CD14-positive monocyte (primary cell): ENCODE measurements around the gene NFKBIZ. TPM values are rescaled to one million over a fixed set of nuclear protein-coding genes. Genes with fewer than 3 reads are reported as not detected.

Experiments used
- DNase-seq, 3 donors: peaks; one replicate each; pipeline ENCODE4 v3.0.0-alpha.2; 2011 to 2022
- H2AFZ ChIP-seq: 2 replicates; pipeline ENCODE4 v1.6.0; 2012; ENCODE audit warnings: mild to moderate bottlenecking, low read depth, low read length, inconsistent platforms; ENCODE audit not compliant: insufficient read depth, poor library complexity, severe bottlenecking
- H3K27ac ChIP-seq, 2 donors: 1 replicate in 1 of 2; 2 replicates in 1 of 2; pipeline ENCODE4 v1.5.1; 2012 to 2013; ENCODE audit warnings: low read length in 2 of 2, control low read depth in 1 of 2, inconsistent platforms in 1 of 2, low read depth in 1 of 2, mild to moderate bottlenecking in 1 of 2
- H3K27me3 ChIP-seq, 2 donors: one replicate each; pipeline versions ENCODE4 v1.6.0 to v1.6.1; 2011 to 2013; ENCODE audit warnings: low read length in 2 of 2; ENCODE audit not compliant: control insufficient read depth in 2 of 2, insufficient read depth in 2 of 2
- H3K36me3 ChIP-seq, 2 donors: replicated peaks in 1 of 2; 1 replicate in 1 of 2; 2 replicates in 1 of 2; pipeline versions ENCODE4 v1.5.1 to v1.6.1; 2012 to 2013; ENCODE audit warnings: low read length in 2 of 2, control low read depth in 1 of 2, inconsistent platforms in 1 of 2, mild to moderate bottlenecking in 1 of 2; ENCODE audit not compliant: insufficient read depth in 2 of 2, control insufficient read depth in 1 of 2
- H3K4me1 ChIP-seq, 2 donors: 1 replicate in 1 of 2; 2 replicates in 1 of 2; pipeline versions ENCODE4 v1.5.1 to v1.6.1; 2012 to 2013; ENCODE audit warnings: low read length in 2 of 2, control low read depth in 1 of 2, inconsistent platforms in 1 of 2, mild to moderate bottlenecking in 1 of 2, moderate library complexity in 1 of 2; ENCODE audit not compliant: insufficient read depth in 2 of 2, control insufficient read depth in 1 of 2
- H3K4me2 ChIP-seq: replicated peaks from 2 replicates; pipeline ENCODE3; 2012; ENCODE audit warnings: low read length, moderate library complexity, mild to moderate bottlenecking; ENCODE audit not compliant: poor library complexity, severe bottlenecking; ENCODE audit errors: extremely low read depth
- H3K4me3 ChIP-seq, 3 experiments: fragments of 200-600 bp in 1 of 3; sonication (generic) in 1 of 3; replicated peaks in 1 of 3; 1 replicate in 2 of 3; 2 replicates in 1 of 3; pipeline ENCODE4 v1.5.1; 2011 to 2013; ENCODE audit warnings: low read length in 3 of 3, mild to moderate bottlenecking in 3 of 3, control low read depth in 2 of 3, low read depth in 2 of 3, inconsistent platforms in 1 of 3, moderate library complexity in 1 of 3
- H3K79me2 ChIP-seq: 2 replicates; pipeline ENCODE4 v1.6.0; 2012; ENCODE audit warnings: mild to moderate bottlenecking, control low read depth, inconsistent platforms, low read length, moderate library complexity; ENCODE audit not compliant: insufficient read depth
- H3K9ac ChIP-seq: 2 replicates; pipeline ENCODE4 v1.6.0; 2017; ENCODE audit warnings: low read length, mild to moderate bottlenecking; ENCODE audit not compliant: insufficient read depth, poor library complexity, severe bottlenecking
- H3K9me3 ChIP-seq, 2 donors: replicated peaks in 1 of 2; 1 replicate in 1 of 2; 2 replicates in 1 of 2; pipeline versions ENCODE4 v1.5.1 to v1.6.1; 2012 to 2013; ENCODE audit warnings: low read length in 2 of 2, control low read depth in 1 of 2; ENCODE audit not compliant: control insufficient read depth in 1 of 2, insufficient read depth in 1 of 2
- H4K20me1 ChIP-seq: 2 replicates; pipeline ENCODE4 v1.6.0; 2012; ENCODE audit warnings: mild to moderate bottlenecking, low read length, control low read depth, moderate library complexity; ENCODE audit not compliant: insufficient read depth
- H3K27ac Mint-ChIP-seq, 7 donors: one replicate each; pipeline ENCODE4 v1.8.0; 2020; ENCODE audit warnings: mild to moderate bottlenecking in 7 of 7, mixed read lengths in 7 of 7, moderate library complexity in 6 of 7, inconsistent platforms in 2 of 7
- H3K27me3 Mint-ChIP-seq, 3 donors: one replicate each; pipeline ENCODE4 v1.8.0; 2021 to 2022; ENCODE audit warnings: low read depth in 3 of 3, mild to moderate bottlenecking in 3 of 3, mixed read lengths in 3 of 3, moderate library complexity in 3 of 3, inconsistent platforms in 1 of 3
- H3K36me3 Mint-ChIP-seq, 2 donors: one replicate each; pipeline ENCODE4 v1.8.0; 2020; ENCODE audit warnings: mixed read lengths in 2 of 2, inconsistent platforms in 1 of 2, mild to moderate bottlenecking in 1 of 2
- H3K4me1 Mint-ChIP-seq: one replicate; pipeline ENCODE4 v1.8.0; 2020; ENCODE audit warnings: mild to moderate bottlenecking, mixed read lengths
- H3K4me3 Mint-ChIP-seq, 2 donors: one replicate each; pipeline ENCODE4 v1.8.0; 2020; ENCODE audit warnings: mild to moderate bottlenecking in 2 of 2, mixed read lengths in 2 of 2, moderate library complexity in 1 of 2
- H3K9me3 Mint-ChIP-seq, 7 donors: one replicate each; pipeline ENCODE4 v1.8.0; 2020 to 2022; ENCODE audit warnings: mixed read lengths in 7 of 7, mild to moderate bottlenecking in 6 of 7, moderate library complexity in 6 of 7, inconsistent platforms in 2 of 7
- WGBS: methylation state at CpG from one replicate; pipeline ENCODE4 v1.1.5; 2013; ENCODE audit warnings: missing lambda C conversion rate; ENCODE audit not compliant: insufficient coverage; 5-methylcytosine and 5-hydroxymethylcytosine counted together
- intact Hi-C, 2 donors: fragments of 100-400 bp; cut with micrococcal nuclease; formaldehyde crosslinking; loops; one replicate each; pipeline versions ENCODE4 v1.15.0 to v1.15.1; 2023
- polyA plus RNA-seq, 3 donors: library from polyadenylated mRNA; depleted of rRNA in 1 of 3; unstranded in 2 of 3; stranded (reverse) in 1 of 3; fragments of 300-500 nt in 2 of 3; fragments of >200 nt in 1 of 3; fragmentation: Illumina TruSeq in 2 of 3; gene quantifications; 1 replicate in 2 of 3; 2 replicates in 1 of 3; pipeline ENCODE4 v1.2.3, GENCODE V29; 2012 to 2021
- TF ChIP-seq, protein P1 (sequence below): fragments of 200-600 bp; IDR thresholded peaks from one replicate; pipeline ENCODE4 v1.8.0; 2022; ENCODE audit warnings: antibody characterized with exemption, mild to moderate bottlenecking

The NFKBIZ gene
- polyA plus RNA-seq, 3 donors = 71.0 to 592 (median 84.9) TPM

DNA sequence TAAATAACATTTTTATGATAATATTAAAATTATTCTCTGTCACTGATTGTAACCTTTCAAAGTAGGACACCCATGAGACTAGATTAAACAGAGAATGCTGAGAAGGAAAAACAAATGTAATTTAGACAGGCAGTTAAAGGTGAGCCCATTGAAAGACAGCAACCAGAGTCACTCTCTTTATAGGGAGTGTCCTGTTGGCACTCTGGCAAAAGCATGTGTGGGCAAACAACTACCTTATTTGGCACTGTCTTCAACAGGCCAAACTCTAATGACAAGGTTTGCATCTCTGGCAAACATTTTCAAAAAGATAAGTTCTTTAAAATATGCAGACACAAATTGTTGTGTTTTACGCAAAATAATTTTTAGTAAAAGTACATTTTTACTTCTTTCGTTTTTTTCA lies 29.8 kb downstream of the NFKBIZ start:
- Histone ChIP-seq H2AFZ (no peak overlapping the region), H3K27ac (peak overlapping the region in 1 of 2 donors; percentile 60)
- H3K36me3 Mint-ChIP-seq = peaks cover 0 to 4% of the 10 kb centered on the region in 2 donors

DNA sequence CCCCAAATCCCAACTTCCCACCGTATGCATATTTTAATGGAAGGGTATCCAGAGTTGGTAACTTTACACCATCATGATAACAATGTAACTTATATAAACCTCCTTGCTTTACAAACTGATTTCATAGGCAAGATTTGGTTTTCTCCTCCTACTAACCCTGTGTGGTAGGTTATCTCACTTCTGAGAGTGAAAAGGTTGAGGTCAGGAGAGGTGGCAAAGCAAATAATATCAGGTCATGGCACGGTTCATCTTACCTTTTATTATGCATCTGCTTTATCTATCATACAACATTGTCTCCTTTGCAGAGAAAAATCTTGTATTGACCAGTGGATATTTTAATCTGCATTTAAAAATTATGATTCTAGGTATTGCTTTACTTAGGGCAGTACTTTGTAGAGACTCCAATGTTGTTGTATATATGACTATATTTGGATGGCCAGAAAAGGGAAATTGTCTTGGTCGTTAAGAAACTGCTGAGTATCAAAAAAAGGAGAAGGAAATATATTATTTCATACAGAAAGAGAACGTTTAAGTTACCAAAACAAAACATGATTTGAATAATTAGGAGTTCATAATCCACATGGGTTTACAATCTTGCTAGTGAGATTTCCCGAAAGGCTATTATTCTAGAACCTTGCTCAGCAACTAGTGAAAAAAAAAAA lies 30.4 kb downstream of the NFKBIZ start:
- Histone ChIP-seq H3K9ac (no peak overlapping the region), H3K4me1 (peaks cover 61 to 72% of the 10 kb centered on the region in 2 donors), H3K27ac (peak overlapping the region in 1 of 2 donors; percentile 60), H4K20me1 (no peaks in the 10 kb centered on the region), H3K9me3 (no peaks in the 10 kb centered on the region), H3K27me3 (no peaks in the 10 kb centered on the region), H2AFZ (no peak overlapping the region), H3K36me3 (no peaks in the 10 kb centered on the region), H3K4me2 (peak overlapping the region; percentile 34), H3K4me3 (peak overlapping the region in 1 of 3 experiments; percentile 31), H3K79me2 (no peaks in the 10 kb centered on the region)
- peak in 2 of 3 donors; percentile 53 to 56 for DNase-seq
- Mint-ChIP-seq H3K27me3 (no peaks in the 10 kb centered on the region), H3K4me1 (peaks cover 65% of the 10 kb centered on the region), H3K27ac (peak overlapping the region; percentile 60 to 93 (median 85)), H3K36me3 (peaks cover 0 to 4% of the 10 kb centered on the region in 2 donors), H3K9me3 (peaks cover 0 to 3% (median 0%) of the 10 kb centered on the region in 7 donors), H3K4me3 (peak overlapping the region in 1 of 2 donors; percentile 59)
- TF ChIP-seq, protein P1, sequence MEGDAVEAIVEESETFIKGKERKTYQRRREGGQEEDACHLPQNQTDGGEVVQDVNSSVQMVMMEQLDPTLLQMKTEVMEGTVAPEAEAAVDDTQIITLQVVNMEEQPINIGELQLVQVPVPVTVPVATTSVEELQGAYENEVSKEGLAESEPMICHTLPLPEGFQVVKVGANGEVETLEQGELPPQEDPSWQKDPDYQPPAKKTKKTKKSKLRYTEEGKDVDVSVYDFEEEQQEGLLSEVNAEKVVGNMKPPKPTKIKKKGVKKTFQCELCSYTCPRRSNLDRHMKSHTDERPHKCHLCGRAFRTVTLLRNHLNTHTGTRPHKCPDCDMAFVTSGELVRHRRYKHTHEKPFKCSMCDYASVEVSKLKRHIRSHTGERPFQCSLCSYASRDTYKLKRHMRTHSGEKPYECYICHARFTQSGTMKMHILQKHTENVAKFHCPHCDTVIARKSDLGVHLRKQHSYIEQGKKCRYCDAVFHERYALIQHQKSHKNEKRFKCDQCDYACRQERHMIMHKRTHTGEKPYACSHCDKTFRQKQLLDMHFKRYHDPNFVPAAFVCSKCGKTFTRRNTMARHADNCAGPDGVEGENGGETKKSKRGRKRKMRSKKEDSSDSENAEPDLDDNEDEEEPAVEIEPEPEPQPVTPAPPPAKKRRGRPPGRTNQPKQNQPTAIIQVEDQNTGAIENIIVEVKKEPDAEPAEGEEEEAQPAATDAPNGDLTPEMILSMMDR = no peak
- WGBS = no CpG with 5 or more reads among the region's 5 CpGs
- intact Hi-C loops = loop anchor here (5.0 to 10.0 kb wide), 2 partner anchors 55 to 58 kb away; no protein-coding TSS in a partner anchor

More for the DNA sequence above, 29.8 kb downstream of the NFKBIZ start:
- no peaks in the 10 kb centered on the region for H3K36me3 ChIP-seq
- WGBS = no CpG with 5 or more reads among the region's 2 CpGs
- H3K4me3 ChIP-seq = peak overlapping the region in 1 of 3 experiments; percentile 31
- H3K79me2 ChIP-seq = no peaks in the 10 kb centered on the region
- peaks cover 0 to 3% (median 0%) of the 10 kb centered on the region in 7 donors for H3K9me3 Mint-ChIP-seq
- H3K4me2 ChIP-seq = no peak overlapping the region
- TF ChIP-seq, protein P1 = no peak
- DNase-seq = no peak
- H3K4me3 Mint-ChIP-seq = no peak overlapping the region
- H3K27me3 ChIP-seq = no peaks in the 10 kb centered on the region
- peaks cover 69% of the 10 kb centered on the region for H3K4me1 Mint-ChIP-seq
- no peaks in the 10 kb centered on the region for H4K20me1 ChIP-seq
- no peaks in the 10 kb centered on the region for H3K9me3 ChIP-seq
- H3K9ac ChIP-seq = no peak overlapping the region
- H3K27ac Mint-ChIP-seq = peak overlapping the region in 5 of 7 donors; percentile 60 to 93 (median 85)
- H3K4me1 ChIP-seq = peaks cover 65 to 76% of the 10 kb centered on the region in 2 donors
- H3K27me3 Mint-ChIP-seq = no peaks in the 10 kb centered on the region
- intact Hi-C loops = loop anchor here in 1 of 2 donors (10.0 kb wide), 1 partner anchor 56 kb away; no protein-coding TSS in a partner anchor
